Activated CD8-positive, alpha-beta T cell treated with anti-CD3 and anti-CD28 coated beads, Interleukin-2, amount 10 ng/mL, durations not matched to agents 7 days and 5 days (primary cell): Measurements from ENCODE around the gene CCDC146. TPM values are rescaled to one million over a fixed set of nuclear protein-coding genes. Genes with fewer than 3 reads are reported as not detected.
"Not testable (repeated sequence)": the region's sequence is repeated elsewhere in the genome, so short reads cannot be mapped to it uniquely, and the experiment has no call there.

ENCODE experiments used
- ATAC-seq: fragments of 150-1000 bp; cut with Tn5 transposase; one replicate; pipeline ENCODE4 v1.10.0; 2021; ENCODE audit warnings: moderate library complexity
- CTCF ChIA-PET: fragments of 350-600 bp; sonication (Branson Sonifier 250); formaldehyde crosslinking; loops from one replicate; lab custom pipeline; 2021; ENCODE audit warnings: antibody characterized with exemption; lab: Charles Lee
- POLR2A ChIA-PET: fragments of 350-600 bp; sonication (Branson Sonifier 250); formaldehyde crosslinking; loops from one replicate; lab custom pipeline; 2021; ENCODE audit warnings: antibody characterized with exemption; lab: Charles Lee
- DNase-seq: peaks from one replicate; pipeline ENCODE4 v3.0.0-alpha.2; 2020
- H3K27ac Mint-ChIP-seq: one replicate; pipeline ENCODE4 v1.8.0; 2021; ENCODE audit warnings: mild to moderate bottlenecking, mixed read lengths
- H3K27me3 Mint-ChIP-seq: one replicate; pipeline ENCODE4 v1.8.0; 2021; ENCODE audit warnings: low read depth, mixed read lengths
- H3K36me3 Mint-ChIP-seq: one replicate; pipeline ENCODE4 v1.8.0; 2021; ENCODE audit warnings: low read depth, mixed read lengths
- H3K4me1 Mint-ChIP-seq: one replicate; pipeline ENCODE4 v1.8.0; 2021; ENCODE audit warnings: low read depth, mixed read lengths
- H3K4me3 Mint-ChIP-seq: one replicate; pipeline ENCODE4 v1.8.0; 2021; ENCODE audit warnings: mild to moderate bottlenecking, mixed read lengths
- H3K9me3 Mint-ChIP-seq: one replicate; pipeline ENCODE4 v1.8.0; 2022; ENCODE audit warnings: mixed read lengths; ENCODE audit not compliant: insufficient read depth
- total RNA-seq, 2 experiments: library from RNA; stranded (reverse); gene quantifications; one replicate each; pipeline ENCODE4 v1.2.3, GENCODE V29; 2021

Gene CCDC146
- total RNA-seq, 2 experiments from 2014 or later = 10.7 to 12.9 TPM

DNA sequence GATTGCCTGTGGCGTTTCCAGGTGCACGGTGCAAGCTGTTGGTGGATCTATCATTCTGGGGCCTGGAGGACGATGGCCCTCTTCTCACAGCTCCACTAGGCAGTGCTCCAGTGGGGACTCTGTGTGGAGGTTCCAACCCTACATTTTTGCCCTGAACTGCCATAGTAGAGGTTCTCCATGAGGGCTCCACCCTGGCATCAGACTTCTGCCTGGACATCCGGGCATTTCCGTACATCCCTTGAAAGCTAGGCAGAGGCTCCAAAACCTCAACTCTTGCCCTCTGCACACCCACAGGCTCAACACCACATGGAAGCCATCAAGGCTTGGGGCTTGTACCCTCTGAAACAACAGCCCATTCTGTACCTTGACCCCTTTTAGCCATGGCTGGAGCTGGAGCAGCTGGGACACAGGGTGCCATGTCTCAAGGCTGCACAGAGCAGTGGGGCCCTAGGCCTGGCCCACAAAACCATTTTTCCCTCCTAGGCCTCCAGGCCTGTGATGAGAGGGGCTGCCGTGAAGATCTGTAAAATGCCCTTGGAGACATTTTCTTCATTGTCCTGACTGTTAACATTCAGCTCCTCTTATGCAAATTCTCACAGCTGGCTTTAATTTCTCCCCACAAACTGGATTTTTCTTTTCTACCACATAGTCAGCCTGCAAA lies 87.2 kb downstream of the CCDC146 start:
- Mint-ChIP-seq H3K4me3 (no peak overlapping the region), H3K27me3 (no peaks in the 10 kb centered on the region), H3K4me1 (peaks cover 2% of the 10 kb centered on the region), H3K27ac (no peak overlapping the region), H3K36me3 (peaks cover 39% of the 10 kb centered on the region), H3K9me3 (peaks cover 36% of the 10 kb centered on the region)
- CTCF ChIA-PET = interaction anchor here (1.5 kb wide), 1 partner anchor 10 kb away, joined by 8 read pairs; the partner anchor contains the start of gene FGL2
- POLR2A ChIA-PET = no interaction called here
- no peak for ATAC-seq
- no peak for DNase-seq

DNA sequence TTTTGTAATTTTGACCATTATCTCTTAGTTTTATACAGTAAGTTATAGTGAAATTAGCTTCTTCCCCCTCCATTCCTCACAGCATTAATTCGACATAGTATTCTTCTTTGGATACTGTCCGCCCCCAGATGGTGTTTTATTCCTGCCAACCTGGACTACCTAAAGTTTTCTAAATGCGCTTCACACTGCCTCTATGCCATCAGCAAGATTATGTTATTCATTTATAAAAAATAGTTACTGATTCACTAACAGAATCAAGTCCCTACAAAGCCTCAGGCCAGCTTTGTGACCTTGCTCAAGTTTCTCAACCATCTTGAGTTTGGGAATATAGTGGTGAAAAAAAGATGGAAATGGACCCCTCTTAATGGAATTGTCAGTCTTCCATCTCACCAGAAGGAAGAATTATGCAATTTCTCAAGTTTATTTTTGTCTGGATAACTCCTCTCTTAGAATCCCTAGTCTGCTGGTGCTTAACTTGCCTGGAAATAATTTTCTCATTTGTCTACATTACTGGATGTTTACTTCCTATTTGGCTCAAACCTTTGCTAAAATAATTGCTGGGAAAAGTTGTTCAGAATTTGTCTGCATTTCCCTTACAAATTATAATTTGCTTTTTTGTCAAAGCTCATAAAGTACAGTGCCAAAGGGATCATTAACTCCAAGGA lies 93.9 kb downstream of the CCDC146 start:
- no peak overlapping the region for H3K4me3 Mint-ChIP-seq
- DNase-seq = no peak
- H3K9me3 Mint-ChIP-seq = peaks cover 4% of the 10 kb centered on the region
- no peak overlapping the region for H3K27ac Mint-ChIP-seq
- peaks cover under 1% of the 10 kb centered on the region for H3K4me1 Mint-ChIP-seq
- ChIA-PET POLR2A (no interaction called here), CTCF (interaction anchor here (0.9 kb wide), 1 partner anchor 27 kb away, joined by 3 read pairs; no protein-coding TSS in a partner anchor)
- no peaks in the 10 kb centered on the region for H3K27me3 Mint-ChIP-seq
- H3K36me3 Mint-ChIP-seq = peaks cover 21% of the 10 kb centered on the region
- no peak for ATAC-seq

DNA sequence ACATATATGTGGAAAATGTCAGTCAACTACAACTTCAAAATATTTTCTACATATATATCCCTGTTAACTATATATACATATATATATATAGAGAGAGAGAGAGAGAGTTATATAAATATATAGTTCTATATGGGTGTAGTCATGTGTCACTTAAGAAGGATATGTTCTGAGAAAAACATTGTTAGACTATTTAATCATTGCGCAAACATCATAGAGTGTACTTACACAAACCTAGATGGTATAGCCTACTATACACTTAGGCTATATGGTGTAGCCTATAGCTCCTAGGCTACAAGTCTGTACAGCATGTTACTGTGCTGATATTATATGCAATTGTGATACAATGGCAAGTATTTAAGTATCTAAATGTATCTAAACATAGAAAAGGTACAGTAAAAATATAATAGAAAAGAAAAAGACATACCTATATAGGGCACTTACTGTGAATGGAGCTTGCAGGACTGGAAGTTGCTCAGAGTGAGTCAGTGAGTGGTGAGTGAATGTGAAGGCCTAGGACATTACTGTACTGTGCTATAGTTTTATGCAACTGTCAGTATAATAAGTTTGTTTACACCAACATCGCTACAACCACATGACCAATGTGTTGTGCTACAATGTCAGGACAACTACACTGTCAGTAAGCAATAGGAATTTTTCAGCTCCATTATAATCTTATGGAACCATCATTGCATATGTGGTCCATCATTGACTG lies 95.2 kb downstream of the CCDC146 start:
- ATAC-seq (no peak), DNase-seq (no peak)
- ChIA-PET POLR2A (no interaction called here), CTCF (interaction anchor here (1.3 kb wide), 1 partner anchor 30 kb away, joined by 3 read pairs; no protein-coding TSS in a partner anchor)
- Mint-ChIP-seq H3K4me3 (no peak overlapping the region), H3K36me3 (peaks cover 26% of the 10 kb centered on the region), H3K27me3 (no peaks in the 10 kb centered on the region), H3K9me3 (peaks cover 4% of the 10 kb centered on the region), H3K4me1 (peaks cover 13% of the 10 kb centered on the region), H3K27ac (no peak overlapping the region)

DNA sequence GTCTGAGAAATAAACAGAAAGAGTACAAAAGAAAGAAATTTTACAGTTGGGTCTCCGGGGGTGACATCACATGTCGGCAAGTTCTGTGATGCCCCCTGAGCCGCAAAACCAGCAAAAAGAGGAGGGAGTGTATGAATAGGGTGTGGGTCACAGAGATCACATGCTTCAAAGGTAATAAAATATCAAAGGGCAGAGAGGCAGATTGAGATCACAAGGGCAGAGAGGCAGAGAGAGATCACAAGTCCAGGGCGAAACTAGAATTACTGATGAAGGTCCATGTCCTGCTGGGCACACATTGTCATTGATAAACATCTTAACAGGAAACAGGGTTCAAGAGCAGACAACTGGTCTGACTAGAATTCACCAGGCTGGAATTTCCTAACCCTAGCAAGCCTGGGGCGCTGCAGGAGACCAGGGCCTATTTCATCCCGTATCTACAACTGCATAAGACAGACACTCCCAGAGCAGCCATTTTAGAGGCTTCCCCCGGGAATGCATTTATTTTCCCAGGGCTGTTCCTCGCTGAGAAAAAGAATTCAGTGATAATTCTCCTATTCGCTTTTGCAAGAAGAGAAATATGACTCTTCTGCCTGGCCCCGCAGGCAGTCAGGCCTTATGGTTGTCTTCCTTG lies 97.4 kb downstream of the CCDC146 start:
- H3K9me3 Mint-ChIP-seq, H3K4me3 Mint-ChIP-seq, H3K27me3 Mint-ChIP-seq, POLR2A ChIA-PET, ATAC-seq, H3K27ac Mint-ChIP-seq, CTCF ChIA-PET, DNase-seq: not testable (repeated sequence)
- peaks cover 16% of the 10 kb centered on the region for H3K36me3 Mint-ChIP-seq
- H3K4me1 Mint-ChIP-seq = peaks cover 22% of the 10 kb centered on the region

DNA sequence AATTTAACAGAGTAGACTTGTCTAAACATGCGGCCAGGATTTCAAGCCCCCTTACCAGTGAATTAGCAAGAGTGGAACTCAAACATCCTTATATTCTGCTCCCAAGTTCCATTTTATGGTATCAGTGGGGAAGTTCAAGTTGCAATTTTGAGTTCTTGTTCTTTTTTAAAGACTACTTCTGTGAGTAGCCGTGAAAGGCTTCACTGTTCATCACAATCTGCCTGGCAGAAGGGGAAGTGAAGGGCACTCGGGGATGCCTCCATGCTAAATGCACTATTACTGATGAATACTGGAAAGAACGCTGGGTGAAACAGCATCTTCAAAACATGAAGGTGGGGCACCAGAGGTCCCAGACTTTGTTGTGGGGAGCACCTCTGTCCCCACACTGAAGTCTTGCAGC lies 99.7 kb downstream of the CCDC146 start:
- Mint-ChIP-seq H3K4me3 (no peak overlapping the region), H3K36me3 (peaks cover 16% of the 10 kb centered on the region), H3K27me3 (no peaks in the 10 kb centered on the region), H3K9me3 (peaks cover 4% of the 10 kb centered on the region), H3K4me1 (peaks cover 22% of the 10 kb centered on the region), H3K27ac (no peak overlapping the region)
- ATAC-seq (no peak), DNase-seq (no peak)
- CTCF ChIA-PET = no interaction called here
- POLR2A ChIA-PET = no interaction called here

DNA sequence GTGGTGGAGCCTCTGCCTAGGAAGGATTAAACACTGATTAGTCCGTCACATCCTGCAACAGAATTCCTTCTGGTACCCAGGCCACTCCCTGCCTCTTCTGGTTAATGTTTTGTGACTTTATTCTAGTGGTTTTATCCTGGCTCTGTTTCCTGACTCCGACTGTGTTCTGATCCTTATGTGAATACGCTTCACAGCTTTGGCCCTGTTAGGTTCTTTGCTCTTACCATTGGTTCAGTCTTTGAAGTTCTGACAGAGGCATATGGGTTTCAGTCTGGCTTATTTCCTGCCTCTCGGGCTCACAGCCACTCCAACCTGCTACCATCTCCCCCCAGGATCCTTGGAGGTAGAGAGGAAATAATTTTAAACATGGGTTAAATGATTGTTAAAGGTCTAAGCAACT lies 100.4 kb downstream of the CCDC146 start:
- ChIA-PET POLR2A (no interaction called here), CTCF (interaction anchor here (1.2 kb wide), 1 partner anchor 24 kb away, joined by 5 read pairs; no protein-coding TSS in a partner anchor)
- Mint-ChIP-seq H3K36me3 (peaks cover 16% of the 10 kb centered on the region), H3K9me3 (peaks cover 4% of the 10 kb centered on the region), H3K27me3 (no peaks in the 10 kb centered on the region), H3K4me1 (peaks cover 22% of the 10 kb centered on the region), H3K4me3 (no peak overlapping the region), H3K27ac (no peak overlapping the region)
- DNase-seq (no peak), ATAC-seq (peak; percentile 55)

DNA sequence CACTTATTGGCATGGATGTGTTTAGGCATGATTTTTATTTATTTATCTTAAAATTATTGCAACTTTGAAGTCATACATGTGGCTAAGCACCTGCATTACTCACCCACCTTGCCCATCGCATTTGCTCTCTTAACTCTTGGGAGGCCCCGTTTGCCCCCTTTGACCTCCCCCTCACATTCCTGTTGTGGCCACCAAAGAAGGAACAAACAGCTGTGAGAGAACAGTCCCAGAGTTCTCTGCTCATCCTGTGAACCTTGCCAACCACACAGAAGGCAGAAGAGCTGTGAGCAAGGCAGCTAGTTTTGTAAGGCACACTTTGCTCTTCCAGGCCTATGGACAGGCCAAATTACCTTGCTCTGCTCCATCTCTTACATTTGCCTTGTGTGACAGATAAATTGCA lies 100.8 kb downstream of the CCDC146 start:
- no peak overlapping the region for H3K4me3 Mint-ChIP-seq
- POLR2A ChIA-PET = interaction anchor here (0.9 kb wide), 1 partner anchor 30 kb away, joined by 5 read pairs; no protein-coding TSS in a partner anchor
- H3K36me3 Mint-ChIP-seq = peaks cover 16% of the 10 kb centered on the region
- DNase-seq (no peak), ATAC-seq (no peak)
- peaks cover 4% of the 10 kb centered on the region for H3K9me3 Mint-ChIP-seq
- H3K27me3 Mint-ChIP-seq = no peaks in the 10 kb centered on the region
- peaks cover 22% of the 10 kb centered on the region for H3K4me1 Mint-ChIP-seq
- H3K27ac Mint-ChIP-seq = no peak overlapping the region
- CTCF ChIA-PET = interaction anchor here (1.2 kb wide), 1 partner anchor 24 kb away, joined by 5 read pairs; no protein-coding TSS in a partner anchor

DNA sequence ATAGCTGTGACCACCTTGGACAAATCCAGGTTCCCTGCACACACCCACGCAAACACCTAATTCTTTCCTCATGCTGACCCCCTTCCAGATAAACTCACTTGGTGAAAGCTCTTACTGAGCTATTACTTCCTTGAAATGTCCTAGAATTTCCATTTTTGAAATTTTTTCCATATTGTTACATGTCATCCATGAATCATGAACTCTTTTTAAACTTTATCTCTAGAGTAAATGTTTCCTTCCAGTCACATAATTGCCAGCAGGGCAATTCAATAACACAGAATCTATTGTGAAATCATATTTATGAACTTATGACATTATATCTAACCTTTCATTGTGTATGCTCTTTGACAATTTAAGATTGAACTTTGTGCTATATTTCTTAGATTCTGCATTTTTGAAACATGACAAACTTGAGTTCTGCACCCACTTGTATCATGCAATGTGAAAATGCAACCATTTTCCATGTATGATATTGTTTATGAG lies 104.0 kb downstream of the CCDC146 start:
- H3K27me3 Mint-ChIP-seq = no peaks in the 10 kb centered on the region
- H3K27ac Mint-ChIP-seq = no peak overlapping the region
- H3K4me3 Mint-ChIP-seq = no peak overlapping the region
- H3K4me1 Mint-ChIP-seq = peaks cover 21% of the 10 kb centered on the region
- ChIA-PET POLR2A (no interaction called here), CTCF (interaction anchor here (1.1 kb wide), 1 partner anchor 21 kb away, joined by 6 read pairs; no protein-coding TSS in a partner anchor)
- H3K9me3 Mint-ChIP-seq = peaks cover 12% of the 10 kb centered on the region
- DNase-seq (no peak), ATAC-seq (no peak)
- peaks cover 15% of the 10 kb centered on the region for H3K36me3 Mint-ChIP-seq

DNA sequence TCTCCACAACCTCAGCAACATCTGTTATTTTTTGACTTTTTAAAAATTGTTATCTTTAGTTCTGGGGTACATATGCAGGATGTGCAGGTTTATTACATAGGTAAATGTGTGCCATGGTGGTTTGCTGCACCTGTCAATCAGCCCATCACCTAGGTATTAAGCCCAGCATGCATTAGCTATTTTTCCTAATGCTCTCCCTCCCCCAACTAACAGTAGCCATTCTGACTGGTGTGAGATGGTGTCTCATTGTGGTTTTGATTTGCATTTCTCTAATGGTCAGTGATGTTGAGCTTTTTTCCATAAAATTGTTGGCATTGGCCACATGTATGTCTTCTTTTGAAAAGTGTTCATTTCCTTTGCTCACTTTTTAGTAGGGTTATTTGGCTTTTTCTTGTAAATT lies 106.4 kb downstream of the CCDC146 start:
- ATAC-seq, H3K4me3 Mint-ChIP-seq, H3K27me3 Mint-ChIP-seq, H3K27ac Mint-ChIP-seq, POLR2A ChIA-PET, DNase-seq, H3K4me1 Mint-ChIP-seq: not testable (repeated sequence)
- CTCF ChIA-PET = interaction anchor here (1.4 kb wide), 1 partner anchor 19 kb away, joined by 5 read pairs; no protein-coding TSS in a partner anchor
- H3K36me3 Mint-ChIP-seq = peaks cover 11% of the 10 kb centered on the region
- peaks cover 12% of the 10 kb centered on the region for H3K9me3 Mint-ChIP-seq

DNA sequence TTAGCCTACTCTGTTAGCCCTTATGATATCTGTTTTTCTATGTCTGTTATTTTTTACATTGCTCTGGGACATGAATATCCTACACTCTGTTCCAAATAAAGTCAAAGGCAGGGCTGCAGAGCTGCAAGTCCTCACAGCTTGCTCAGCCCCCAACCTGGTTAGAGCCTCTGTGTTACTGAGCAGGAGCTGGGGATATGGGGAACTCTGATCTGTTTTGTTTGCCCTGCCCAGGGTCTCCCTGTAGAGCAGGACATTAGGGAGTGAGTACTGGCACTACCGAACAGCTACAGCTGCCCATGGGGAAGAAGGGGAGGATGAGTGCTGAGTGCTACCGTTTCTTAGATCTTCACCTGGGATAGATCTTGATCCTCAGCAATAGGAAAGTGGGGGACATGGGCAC lies 110.1 kb downstream of the CCDC146 start:
- POLR2A ChIA-PET = no interaction called here
- CTCF ChIA-PET = no interaction called here
- peaks cover 12% of the 10 kb centered on the region for H3K9me3 Mint-ChIP-seq
- DNase-seq = no peak
- no peak for ATAC-seq
- no peaks in the 10 kb centered on the region for H3K4me1 Mint-ChIP-seq
- H3K4me3 Mint-ChIP-seq = no peak overlapping the region
- H3K27ac Mint-ChIP-seq = no peak overlapping the region
- peaks cover 15% of the 10 kb centered on the region for H3K36me3 Mint-ChIP-seq
- H3K27me3 Mint-ChIP-seq = no peaks in the 10 kb centered on the region

DNA sequence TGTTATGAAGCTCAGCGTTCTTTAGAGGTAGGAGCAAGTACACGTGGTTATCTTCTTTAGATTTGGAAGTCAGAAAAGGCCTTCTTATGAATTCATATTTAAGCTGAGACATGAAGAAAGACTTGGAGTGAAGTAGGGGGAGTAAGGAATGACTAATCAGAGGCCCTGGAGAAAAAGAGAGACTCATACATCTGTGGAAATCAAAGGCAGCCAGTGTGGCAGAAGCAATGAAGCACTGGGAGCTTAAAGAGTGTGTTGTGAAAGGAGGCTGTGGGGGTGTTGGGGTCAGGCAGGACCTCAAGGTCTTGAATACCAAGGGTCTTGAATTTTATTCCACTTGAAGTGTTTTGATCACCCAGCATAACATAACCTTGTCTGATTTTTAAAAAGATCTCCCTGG lies 112.9 kb downstream of the CCDC146 start:
- CTCF ChIA-PET = interaction anchor here (2.5 kb wide), 1 partner anchor 12 kb away, joined by 15 read pairs; no protein-coding TSS in a partner anchor
- peaks cover 6% of the 10 kb centered on the region for H3K9me3 Mint-ChIP-seq
- H3K4me3 Mint-ChIP-seq = no peak overlapping the region
- DNase-seq = no peak
- H3K4me1 Mint-ChIP-seq = peaks cover 18% of the 10 kb centered on the region
- no peak for ATAC-seq
- peaks cover 28% of the 10 kb centered on the region for H3K36me3 Mint-ChIP-seq
- POLR2A ChIA-PET = no interaction called here
- no peak overlapping the region for H3K27ac Mint-ChIP-seq
- no peaks in the 10 kb centered on the region for H3K27me3 Mint-ChIP-seq
